ENCODE data around the gene ARHGEF6.
"Not testable (repeated sequence)": the region's sequence is repeated elsewhere in the genome, so short reads cannot be mapped to it uniquely, and the experiment has no call there.

The ARHGEF6 gene

DNA sequence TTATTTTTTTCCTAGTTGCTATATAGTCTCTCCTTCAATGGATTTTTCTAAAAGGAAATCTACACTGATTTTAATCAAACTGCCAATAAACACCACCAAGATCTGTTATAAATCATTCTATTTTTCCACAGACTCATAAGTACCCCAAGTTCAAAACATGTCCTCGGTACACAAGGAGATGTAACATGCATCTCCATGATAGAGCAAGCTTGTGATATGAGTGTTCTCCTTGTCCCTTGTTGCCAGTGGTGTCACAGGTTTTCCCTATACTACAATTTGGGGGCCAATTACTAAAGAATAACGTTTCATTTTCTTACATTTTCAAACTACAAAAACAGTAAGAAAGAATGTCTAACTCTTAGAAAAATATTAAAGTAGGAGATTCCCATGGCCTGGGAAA is 491 bp downstream of the ARHGEF6 start:
- no peak for DNase-seq

- no peak for DNase-seq
These were observed 1.4 kb downstream of the ARHGEF6 start for GRCh38 chrX:136779346-136779781.

DNA sequence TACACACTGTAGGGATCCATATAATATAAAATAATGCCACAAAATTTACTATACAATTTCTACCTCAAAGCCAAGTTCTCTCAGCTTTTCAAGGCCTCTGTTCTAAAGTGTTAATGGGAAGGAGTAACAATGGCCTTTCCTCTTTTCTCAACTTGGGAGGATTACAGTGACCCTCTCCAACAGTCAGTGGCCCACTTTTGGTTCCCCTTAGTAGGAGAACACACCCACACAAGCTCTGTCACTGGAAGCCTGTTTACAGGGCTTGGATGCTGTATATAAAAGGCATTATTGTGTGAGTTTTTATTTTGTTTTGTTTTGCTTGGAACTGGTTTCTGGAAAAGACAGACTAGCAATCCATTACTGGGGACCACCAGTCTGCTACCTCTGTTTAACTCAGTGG is 1.8 kb downstream of the ARHGEF6 start:
- DNase-seq: no peak

- peak; percentile 8 for DNase-seq
These were observed 2.7 kb downstream of the ARHGEF6 start for GRCh38 chrX:136778020-136778419.

GRCh38 chrX:136773648-136774047 is 7.1 kb downstream of the ARHGEF6 start:
- DNase-seq: no peak

- DNase-seq: not testable (repeated sequence)
These were observed 8.9 kb downstream of the ARHGEF6 start for GRCh38 chrX:136771869-136772268.

DNA sequence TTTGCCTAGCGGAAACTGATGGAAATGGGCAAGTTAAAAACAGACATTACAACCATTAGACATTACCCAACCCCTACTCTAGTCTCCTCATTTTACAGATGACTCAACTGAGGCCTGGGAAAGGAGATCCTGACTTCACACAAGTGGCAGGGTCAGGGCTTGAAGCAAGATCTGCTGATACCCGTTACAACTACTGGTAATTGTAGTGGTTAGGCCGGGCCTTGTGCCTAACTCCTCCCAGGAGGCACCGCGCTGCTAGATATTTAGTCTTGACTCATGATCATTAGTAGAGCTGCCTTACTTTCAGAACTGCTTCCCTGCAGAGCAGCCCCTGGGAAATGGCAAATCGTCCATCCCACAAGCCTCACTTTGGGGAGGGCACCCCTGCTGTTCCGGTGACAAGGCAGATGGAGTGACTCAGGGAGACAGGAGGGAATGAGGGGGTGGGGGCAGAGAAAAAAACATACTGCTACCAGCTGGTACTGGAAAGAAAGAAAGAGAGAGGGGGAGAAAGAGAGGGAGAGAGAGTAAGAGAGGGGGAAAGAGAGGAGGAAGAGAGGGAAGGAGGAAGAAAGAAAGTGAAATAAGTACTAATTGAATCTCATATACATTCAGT is 12.2 kb downstream of the ARHGEF6 start:
- peak; percentile 94 for DNase-seq

- peak; percentile 65 for DNase-seq
These were observed 13.4 kb downstream of the ARHGEF6 start for GRCh38 chrX:136767104-136767941.

GRCh38 chrX:136766785-136767103 is 14.0 kb downstream of the ARHGEF6 start:
- no peak for DNase-seq

- DNase-seq: peak; percentile 13
These were observed 14.8 kb downstream of the ARHGEF6 start for GRCh38 chrX:136765821-136766356.

GRCh38 chrX:136764206-136764605 is 16.5 kb downstream of the ARHGEF6 start:
- no peak for DNase-seq

DNA sequence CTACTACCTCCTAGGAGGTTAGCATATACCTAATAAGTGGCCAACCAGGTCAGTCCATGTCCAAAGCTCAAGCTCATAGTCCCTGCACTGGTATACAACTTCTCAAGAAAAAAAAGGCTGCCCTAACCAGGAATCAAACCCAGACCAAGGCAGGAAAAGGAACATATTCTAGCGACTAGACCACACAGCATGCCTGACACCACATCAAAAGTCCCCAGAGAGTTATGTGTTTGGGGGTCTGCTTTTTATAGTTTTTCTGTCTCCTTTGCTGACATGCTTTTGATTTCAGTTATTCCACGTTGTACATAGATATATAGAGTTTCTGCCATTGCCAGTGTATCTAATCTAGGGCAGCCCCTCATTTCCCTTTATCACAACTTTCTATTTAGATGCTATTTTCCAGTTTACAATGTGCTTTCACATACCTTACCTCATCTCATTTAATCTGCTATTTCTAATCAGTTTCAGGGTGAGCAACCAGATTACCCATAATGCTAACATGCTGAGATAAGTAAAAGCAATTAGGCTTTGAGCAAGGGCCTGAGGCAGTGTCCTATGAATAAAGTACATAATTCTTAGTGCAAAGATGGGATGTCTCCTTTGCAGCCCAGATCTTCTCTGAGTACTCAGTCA is 17.8 kb downstream of the ARHGEF6 start:
- DNase-seq: no peak

DNA sequence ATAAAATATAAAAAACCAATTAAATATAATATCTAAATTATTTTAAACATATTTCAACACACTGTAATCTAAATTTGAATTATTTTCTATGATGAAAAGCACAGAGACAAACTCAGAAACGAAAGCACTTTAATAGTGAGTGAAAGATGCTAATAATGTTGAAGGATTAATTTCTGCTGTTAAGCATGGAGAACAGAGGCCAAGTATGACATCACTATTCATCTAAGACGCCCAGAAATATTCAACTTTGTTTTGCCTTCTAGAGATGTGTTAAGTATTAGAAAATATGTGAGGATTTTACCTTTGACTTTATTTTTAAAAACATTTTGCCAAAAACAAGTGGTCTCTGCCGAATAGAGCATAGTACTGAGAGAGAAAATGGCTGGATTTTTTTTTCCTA is 19.3 kb downstream of the ARHGEF6 start:
- DNase-seq: no peak

GRCh38 chrX:136759968-136760367 is 20.8 kb downstream of the ARHGEF6 start:
- DNase-seq: no peak

DNA sequence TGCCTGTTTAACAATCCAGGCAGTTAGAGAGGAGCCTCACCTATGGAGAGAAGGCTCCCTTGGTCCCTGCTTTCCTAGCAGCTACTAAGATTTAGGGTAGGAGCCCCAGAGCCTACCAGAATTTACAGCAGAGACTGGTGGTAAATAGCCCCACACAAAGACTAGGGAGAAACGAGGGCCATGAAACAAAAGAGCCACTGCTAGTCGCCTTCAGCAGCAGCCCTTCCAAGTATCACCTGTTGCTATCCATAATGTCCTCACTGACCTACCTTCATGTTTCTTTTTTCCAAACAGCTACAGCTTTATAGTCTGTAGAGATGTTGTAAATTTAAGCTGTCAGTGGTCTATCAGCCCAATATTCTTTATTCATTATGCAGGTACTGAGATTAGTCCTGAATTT is 25.3 kb downstream of the ARHGEF6 start:
- DNase-seq: no peak

- peak; percentile 29 for DNase-seq
These were observed 26.1 kb downstream of the ARHGEF6 start for GRCh38 chrX:136754651-136755050.

GRCh38 chrX:136752796-136753195 is 27.9 kb downstream of the ARHGEF6 start:
- DNase-seq: peak; percentile 20

- no peak for DNase-seq
These were observed 28.4 kb downstream of the ARHGEF6 start for GRCh38 chrX:136752346-136752745.

- no peak for DNase-seq
These were observed 30.4 kb downstream of the ARHGEF6 start for GRCh38 chrX:136750364-136750763.

DNA sequence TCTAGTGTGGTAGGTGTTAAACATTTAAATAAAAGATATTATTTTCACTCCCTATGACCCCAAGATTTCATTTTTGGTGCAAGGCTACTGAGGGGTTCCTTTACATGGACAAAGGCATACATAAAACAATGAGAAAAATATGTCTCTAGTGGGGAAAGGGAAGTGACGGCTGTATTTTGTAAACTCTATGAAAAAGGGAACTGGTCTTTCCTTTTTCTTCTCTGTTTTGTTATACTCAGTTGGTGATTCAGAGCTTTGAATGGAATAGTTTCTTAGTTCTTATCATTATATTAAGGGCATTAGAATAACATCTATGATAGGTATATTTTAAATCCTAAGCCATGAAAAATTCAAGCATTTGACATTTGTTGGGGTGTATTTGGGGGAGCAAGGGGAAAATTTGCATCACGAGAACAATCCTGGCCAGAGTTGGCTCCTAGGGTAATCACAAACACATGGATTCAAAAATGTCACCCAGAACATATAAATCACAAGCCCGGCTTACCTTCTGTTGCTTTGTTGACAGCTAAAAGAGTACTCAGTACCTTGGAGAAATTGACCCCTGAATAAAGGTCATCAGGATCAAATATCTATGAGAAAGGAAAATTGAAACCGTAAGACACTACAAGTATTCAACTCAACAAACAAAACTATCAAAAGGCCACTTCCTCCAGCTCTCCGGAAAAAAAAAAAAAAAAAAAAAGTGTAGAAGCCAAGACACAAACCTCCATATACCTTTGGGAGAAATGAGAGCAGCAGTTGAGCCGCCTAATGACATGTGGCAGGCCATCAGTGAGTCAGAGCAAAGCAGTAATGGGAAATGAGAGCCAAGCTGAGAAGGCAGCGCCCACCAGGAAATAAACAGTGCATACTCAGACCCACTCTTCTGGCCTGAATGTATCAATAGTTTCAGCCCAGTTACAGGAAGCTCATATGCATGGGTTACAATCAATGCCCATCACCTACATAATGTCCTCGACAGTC is 33.4 kb downstream of the ARHGEF6 start:
- peak; percentile 11 for DNase-seq

- no peak for DNase-seq
These were observed 35.2 kb downstream of the ARHGEF6 start for GRCh38 chrX:136745215-136746173.
